ENCODE results near the gene CCDC177.

The CCDC177 gene

GRCh38 chr14:69537900-69538299, 36.8 kb downstream of the CCDC177 start:
- Histone ChIP-seq H3K9me3 (ENCODE audit: insufficient read depth, low read depth, low read length) (no peaks in the 10 kb centered on the region), H3K36me3 (ENCODE audit: insufficient read depth, low read depth, low read length) (no peaks in the 10 kb centered on the region), H3K4me1 (ENCODE audit: insufficient read depth, low read length) (no peaks in the 10 kb centered on the region)

DNA sequence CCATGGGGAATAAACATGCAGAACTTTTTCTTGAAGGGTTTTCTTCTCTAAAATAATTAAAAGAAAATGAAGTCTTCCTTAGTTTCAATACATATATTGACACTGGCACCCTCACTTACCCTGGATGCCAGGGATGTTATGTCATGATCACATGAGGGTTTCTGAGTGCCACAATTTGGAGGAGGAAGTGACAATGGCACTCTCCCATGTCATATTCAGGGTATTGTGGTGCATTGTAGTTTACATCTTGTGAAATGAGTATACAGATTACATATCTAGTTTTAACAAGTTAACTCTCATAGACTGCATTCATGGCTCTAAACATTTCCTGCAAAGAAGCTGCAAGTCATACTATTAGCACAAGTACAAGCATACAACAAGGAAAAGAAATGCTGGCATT, 37.7 kb downstream of the CCDC177 start:
- H3K4me3 ChIP-seq (ENCODE audit: low read length) = no peak overlapping the region
- H3K27ac ChIP-seq (ENCODE audit: low read length) = no peak overlapping the region
- peaks cover 9% of the 10 kb centered on the region; the same call in 1 of the 2 replicates for H3K27me3 ChIP-seq (ENCODE audit: insufficient read depth, low read length)
- H3K9ac ChIP-seq (ENCODE audit: low read depth, low read length) = no peak overlapping the region
- H3K9me3 ChIP-seq (ENCODE audit: insufficient read depth, low read depth, low read length) = no peaks in the 10 kb centered on the region
- no peaks in the 10 kb centered on the region for H3K4me1 ChIP-seq (ENCODE audit: insufficient read depth, low read length)
- H3K36me3 ChIP-seq (ENCODE audit: insufficient read depth, low read depth, low read length) = no peaks in the 10 kb centered on the region

More at GRCh38 chr14:69537900-69538299, 36.8 kb downstream of the CCDC177 start:
- no peak overlapping the region for H3K4me3 ChIP-seq (ENCODE audit: low read length)
- no peak overlapping the region for H3K27ac ChIP-seq (ENCODE audit: low read length)
- peaks cover 9% of the 10 kb centered on the region; the same call in 1 of the 2 replicates for H3K27me3 ChIP-seq (ENCODE audit: insufficient read depth, low read length)
- no peak overlapping the region for H3K9ac ChIP-seq (ENCODE audit: low read depth, low read length)

DNA sequence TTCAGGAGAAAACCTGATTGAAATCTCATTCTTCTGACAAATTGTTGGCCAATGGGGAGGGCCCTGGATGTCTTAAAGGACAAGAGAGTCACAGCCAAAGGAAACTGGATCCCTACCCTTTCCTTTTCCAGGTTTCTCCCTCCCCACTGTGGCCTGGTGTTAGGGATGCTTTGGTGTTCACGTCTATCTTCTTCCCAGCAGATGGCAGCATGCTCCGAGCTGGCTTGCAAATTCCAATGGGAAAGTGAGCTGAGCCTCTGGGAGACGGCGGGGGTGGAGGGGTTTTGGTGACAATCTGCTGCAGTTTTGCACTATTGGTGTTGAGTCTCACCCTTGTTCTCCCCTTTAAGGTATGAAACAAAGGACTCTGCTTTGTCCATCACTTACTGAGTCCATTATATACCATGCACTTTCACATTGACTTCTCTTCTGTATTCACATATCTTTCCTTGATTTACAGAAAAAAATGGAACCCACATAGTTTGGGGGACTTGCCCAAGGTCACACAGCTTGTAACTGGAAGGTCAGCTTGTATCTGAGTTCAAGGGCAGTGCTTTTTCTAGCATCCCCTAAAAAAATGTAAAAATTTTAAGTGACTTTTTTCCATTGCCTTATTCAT, 39.3 kb downstream of the CCDC177 start:
- Histone ChIP-seq H3K4me3 (ENCODE audit: low read length) (no peak overlapping the region), H3K4me1 (ENCODE audit: insufficient read depth, low read length) (no peaks in the 10 kb centered on the region)

DNA sequence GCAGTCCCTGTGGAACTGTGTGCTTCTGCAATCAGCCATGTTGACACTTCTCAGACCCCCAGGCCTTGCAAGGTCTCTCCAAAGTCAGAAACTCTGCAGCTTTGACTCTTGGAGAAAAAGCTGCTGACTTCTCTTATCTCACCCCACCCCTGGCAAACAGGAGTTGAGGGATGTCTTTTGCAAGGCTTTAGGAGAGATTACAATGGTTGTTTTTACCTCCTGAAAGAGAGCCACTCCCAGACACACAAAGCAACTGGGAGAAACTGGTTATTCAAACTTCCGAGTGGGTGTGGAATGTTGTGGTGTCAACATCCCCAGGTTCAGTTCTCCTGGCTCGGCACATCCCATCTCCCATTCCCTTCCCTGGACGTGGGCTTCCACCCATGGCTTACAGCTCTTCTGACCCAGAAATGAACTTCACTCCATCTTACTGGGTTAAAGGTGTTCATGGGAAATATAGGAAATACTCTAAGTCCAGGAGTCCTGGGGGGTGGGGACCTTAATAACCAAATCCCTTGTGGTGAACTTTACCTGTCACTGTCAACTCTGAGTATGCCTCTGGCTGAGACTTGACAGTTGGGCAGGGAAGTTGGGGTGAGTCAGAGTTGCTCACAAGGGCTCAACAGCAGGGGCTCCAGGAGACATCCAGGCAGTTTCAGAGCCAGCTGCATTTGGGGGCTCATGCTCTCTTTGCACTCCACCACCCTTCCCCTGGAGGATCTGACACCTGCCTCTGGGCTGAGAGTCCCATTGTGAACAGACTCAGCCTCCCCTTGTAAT, 41.9 kb downstream of the CCDC177 start:
- no peaks in the 10 kb centered on the region for H3K36me3 ChIP-seq (ENCODE audit: insufficient read depth, low read depth, low read length)
- H3K4me3 ChIP-seq (ENCODE audit: low read length) = no peak overlapping the region
- H3K27ac ChIP-seq (ENCODE audit: low read length) = no peak overlapping the region
- H3K9ac ChIP-seq (ENCODE audit: low read depth, low read length) = no peak overlapping the region
- no peaks in the 10 kb centered on the region for H3K9me3 ChIP-seq (ENCODE audit: insufficient read depth, low read depth, low read length)
- peaks cover 9% of the 10 kb centered on the region; the same call in 1 of the 2 replicates for H3K27me3 ChIP-seq (ENCODE audit: insufficient read depth, low read length)
- H3K4me1 ChIP-seq (ENCODE audit: insufficient read depth, low read length) = no peaks in the 10 kb centered on the region

More for the DNA sequence above, 39.3 kb downstream of the CCDC177 start:
- Histone ChIP-seq H3K36me3 (ENCODE audit: insufficient read depth, low read depth, low read length) (no peaks in the 10 kb centered on the region), H3K27me3 (ENCODE audit: insufficient read depth, low read length) (peaks cover 9% of the 10 kb centered on the region; the same call in 1 of the 2 replicates), H3K9me3 (ENCODE audit: insufficient read depth, low read depth, low read length) (no peaks in the 10 kb centered on the region), H3K27ac (ENCODE audit: low read length) (no peak overlapping the region), H3K9ac (ENCODE audit: low read depth, low read length) (no peak overlapping the region)

DNA sequence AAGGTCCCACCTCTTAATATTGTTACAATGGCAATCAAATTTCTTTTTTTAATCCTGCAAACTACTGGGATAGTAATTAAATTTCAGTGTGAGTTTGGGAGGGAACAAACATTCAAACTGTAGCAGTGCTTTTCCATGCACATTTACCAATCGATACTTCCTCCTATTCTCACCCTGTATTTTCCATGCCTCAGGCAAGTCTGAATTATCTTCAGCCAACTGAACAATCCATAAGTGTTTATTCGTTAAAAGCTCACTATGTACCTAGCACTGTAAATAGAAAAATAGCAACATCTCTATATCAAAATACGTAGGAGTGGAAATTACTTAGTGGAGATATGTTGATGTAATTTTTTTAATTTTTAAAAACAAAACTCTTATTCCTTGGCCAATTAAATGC, 43.5 kb downstream of the CCDC177 start:
- H3K4me1 ChIP-seq (ENCODE audit: insufficient read depth, low read length) = no peaks in the 10 kb centered on the region
- no peaks in the 10 kb centered on the region for H3K9me3 ChIP-seq (ENCODE audit: insufficient read depth, low read depth, low read length)
- peaks cover 9% of the 10 kb centered on the region; the same call in 1 of the 2 replicates for H3K27me3 ChIP-seq (ENCODE audit: insufficient read depth, low read length)
- no peak overlapping the region for H3K27ac ChIP-seq (ENCODE audit: low read length)
- H3K4me3 ChIP-seq (ENCODE audit: low read length) = no peak overlapping the region
- no peaks in the 10 kb centered on the region for H3K36me3 ChIP-seq (ENCODE audit: insufficient read depth, low read depth, low read length)
- H3K9ac ChIP-seq (ENCODE audit: low read depth, low read length) = no peak overlapping the region

DNA sequence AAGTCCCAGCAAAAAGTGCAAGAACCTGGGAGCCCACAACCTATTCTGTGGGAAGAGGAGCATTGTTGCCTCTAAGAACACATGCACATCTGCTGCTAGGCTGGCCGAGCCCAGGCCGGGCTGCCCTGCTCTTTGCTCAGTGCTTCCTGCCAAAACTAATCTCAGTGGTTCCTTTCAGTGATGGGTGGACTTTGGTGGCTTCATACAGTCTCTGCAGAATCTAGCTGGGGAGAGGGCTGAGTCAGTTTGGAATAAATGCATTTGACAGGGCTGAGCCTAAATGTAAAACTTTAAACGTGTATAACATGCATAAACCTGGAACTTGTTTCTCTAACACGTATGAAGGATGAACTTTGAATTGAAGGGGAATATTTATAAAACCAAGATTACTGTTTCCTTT, 44.6 kb downstream of the CCDC177 start:
- Histone ChIP-seq H3K36me3 (ENCODE audit: insufficient read depth, low read depth, low read length) (no peaks in the 10 kb centered on the region), H3K4me1 (ENCODE audit: insufficient read depth, low read length) (no peaks in the 10 kb centered on the region), H3K4me3 (ENCODE audit: low read length) (no peak overlapping the region), H3K27me3 (ENCODE audit: insufficient read depth, low read length) (peaks cover 9% of the 10 kb centered on the region; the same call in 1 of the 2 replicates), H3K9me3 (ENCODE audit: insufficient read depth, low read depth, low read length) (no peaks in the 10 kb centered on the region), H3K27ac (ENCODE audit: low read length) (no peak overlapping the region), H3K9ac (ENCODE audit: low read depth, low read length) (no peak overlapping the region)

GRCh38 chr14:69529563-69529962, 45.1 kb downstream of the CCDC177 start:
- Histone ChIP-seq H3K9me3 (ENCODE audit: insufficient read depth, low read depth, low read length) (no peaks in the 10 kb centered on the region), H3K27me3 (ENCODE audit: insufficient read depth, low read length) (peaks cover 9% of the 10 kb centered on the region; the same call in 1 of the 2 replicates), H3K36me3 (ENCODE audit: insufficient read depth, low read depth, low read length) (no peaks in the 10 kb centered on the region), H3K4me1 (ENCODE audit: insufficient read depth, low read length) (no peaks in the 10 kb centered on the region), H3K4me3 (ENCODE audit: low read length) (no peak overlapping the region), H3K9ac (ENCODE audit: low read depth, low read length) (no peak overlapping the region), H3K27ac (ENCODE audit: low read length) (no peak overlapping the region)

DNA sequence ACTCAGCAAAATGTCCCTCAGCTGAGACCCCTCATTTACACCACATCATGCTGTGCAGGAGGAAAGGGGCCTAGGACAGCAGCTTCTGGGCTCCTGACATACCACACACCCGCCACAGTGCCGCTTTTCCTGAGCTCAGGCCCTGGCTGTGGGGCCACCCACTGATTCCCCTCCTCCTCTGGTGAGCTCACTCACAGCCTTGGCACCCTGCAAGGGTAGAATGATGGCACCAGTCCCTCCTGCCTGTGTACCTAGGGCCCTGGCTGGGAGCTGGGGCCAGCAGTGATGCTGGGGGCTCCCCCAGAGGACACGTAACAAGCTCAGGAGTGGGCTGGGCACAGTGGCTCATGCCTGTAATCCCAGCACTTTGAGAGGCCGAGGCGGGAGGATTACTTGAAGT, 45.7 kb downstream of the CCDC177 start:
- H3K4me1 ChIP-seq (ENCODE audit: insufficient read depth, low read length) = no peaks in the 10 kb centered on the region
- H3K9me3 ChIP-seq (ENCODE audit: insufficient read depth, low read depth, low read length) = no peaks in the 10 kb centered on the region
- H3K9ac ChIP-seq (ENCODE audit: low read depth, low read length) = no peak overlapping the region
- no peak overlapping the region for H3K4me3 ChIP-seq (ENCODE audit: low read length)
- H3K27ac ChIP-seq (ENCODE audit: low read length) = no peak overlapping the region
- H3K27me3 ChIP-seq (ENCODE audit: insufficient read depth, low read length) = peaks cover 9% of the 10 kb centered on the region; the same call in 1 of the 2 replicates
- no peaks in the 10 kb centered on the region for H3K36me3 ChIP-seq (ENCODE audit: insufficient read depth, low read depth, low read length)

GRCh38 chr14:69528143-69528542, 46.5 kb downstream of the CCDC177 start:
- H3K9ac ChIP-seq (ENCODE audit: low read depth, low read length) = no peak overlapping the region
- H3K27me3 ChIP-seq (ENCODE audit: insufficient read depth, low read length) = 0 out of 2 replicates have a peak, but pooled peaks cover 2% of the 10 kb centered on the region
- no peak overlapping the region for H3K4me3 ChIP-seq (ENCODE audit: low read length)
- no peaks in the 10 kb centered on the region for H3K9me3 ChIP-seq (ENCODE audit: insufficient read depth, low read depth, low read length)
- H3K36me3 ChIP-seq (ENCODE audit: insufficient read depth, low read depth, low read length) = no peaks in the 10 kb centered on the region
- no peak overlapping the region for H3K27ac ChIP-seq (ENCODE audit: low read length)
- no peaks in the 10 kb centered on the region for H3K4me1 ChIP-seq (ENCODE audit: insufficient read depth, low read length)

DNA sequence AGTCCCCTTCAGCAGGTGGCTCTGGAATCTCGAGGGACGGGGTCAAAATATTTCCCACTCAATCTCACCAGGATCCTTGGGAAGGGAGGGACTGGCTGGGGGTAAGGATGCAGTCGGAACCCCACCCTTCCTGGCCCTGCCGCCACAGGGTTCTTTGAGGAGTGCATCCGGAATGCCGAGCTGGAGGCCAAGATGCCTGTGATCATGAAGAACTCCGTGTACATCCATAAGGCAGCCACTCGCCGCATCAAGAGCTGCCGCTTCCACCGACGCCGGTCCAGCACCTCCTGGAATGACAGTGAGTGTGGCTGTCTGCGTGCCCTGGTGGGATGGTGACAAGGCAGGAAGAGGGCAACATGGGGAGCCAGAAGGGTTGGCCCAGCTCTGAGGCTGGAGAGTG, 47.0 kb downstream of the CCDC177 start:
- no peaks in the 10 kb centered on the region for H3K9me3 ChIP-seq (ENCODE audit: insufficient read depth, low read depth, low read length)
- H3K4me3 ChIP-seq (ENCODE audit: low read length) = no peak overlapping the region
- H3K9ac ChIP-seq (ENCODE audit: low read depth, low read length) = no peak overlapping the region
- H3K4me1 ChIP-seq (ENCODE audit: insufficient read depth, low read length) = no peaks in the 10 kb centered on the region
- no peaks in the 10 kb centered on the region for H3K27me3 ChIP-seq (ENCODE audit: insufficient read depth, low read length)
- no peak overlapping the region for H3K27ac ChIP-seq (ENCODE audit: low read length)
- no peaks in the 10 kb centered on the region for H3K36me3 ChIP-seq (ENCODE audit: insufficient read depth, low read depth, low read length)

DNA sequence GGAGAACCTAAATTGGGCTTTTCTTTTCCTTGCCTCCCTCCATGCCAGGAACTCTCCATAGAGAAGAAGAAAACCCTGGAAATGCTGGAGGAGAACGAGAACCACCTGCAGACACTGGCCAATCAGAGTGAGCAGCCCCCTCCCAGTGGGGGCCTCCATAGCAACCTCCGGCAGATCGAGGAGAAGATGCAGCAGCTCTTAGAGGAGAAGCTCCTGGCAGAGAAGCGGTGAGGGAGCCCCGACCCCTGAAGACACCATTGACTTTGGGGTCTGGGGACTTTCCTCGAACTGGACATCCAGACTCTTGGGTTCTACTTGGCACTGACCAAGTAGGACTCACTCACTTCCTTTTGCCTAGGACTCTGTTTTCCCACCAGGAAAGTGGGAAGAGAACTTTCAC, 48.8 kb downstream of the CCDC177 start:
- H3K27ac ChIP-seq (ENCODE audit: low read length) = no peak overlapping the region
- no peaks in the 10 kb centered on the region for H3K27me3 ChIP-seq (ENCODE audit: insufficient read depth, low read length)
- no peaks in the 10 kb centered on the region for H3K4me1 ChIP-seq (ENCODE audit: insufficient read depth, low read length)
- H3K4me3 ChIP-seq (ENCODE audit: low read length) = no peak overlapping the region
- no peaks in the 10 kb centered on the region for H3K36me3 ChIP-seq (ENCODE audit: insufficient read depth, low read depth, low read length)
- H3K9ac ChIP-seq (ENCODE audit: low read depth, low read length) = no peak overlapping the region
- no peaks in the 10 kb centered on the region for H3K9me3 ChIP-seq (ENCODE audit: insufficient read depth, low read depth, low read length)

GRCh38 chr14:69522026-69522425, 52.6 kb downstream of the CCDC177 start:
- no peaks in the 10 kb centered on the region for H3K9me3 ChIP-seq (ENCODE audit: insufficient read depth, low read depth, low read length)
- H3K27me3 ChIP-seq (ENCODE audit: insufficient read depth, low read length) = no peaks in the 10 kb centered on the region
- H3K4me1 ChIP-seq (ENCODE audit: insufficient read depth, low read length) = peaks cover 3% of the 10 kb centered on the region; the same call in 1 of the 2 replicates
- H3K9ac ChIP-seq (ENCODE audit: low read depth, low read length) = no peak overlapping the region
- no peak overlapping the region for H3K27ac ChIP-seq (ENCODE audit: low read length)
- H3K4me3 ChIP-seq (ENCODE audit: low read length) = no peak overlapping the region
- no peaks in the 10 kb centered on the region for H3K36me3 ChIP-seq (ENCODE audit: insufficient read depth, low read depth, low read length)

Measured in iPS-20b (cell line).